ENCODE data around the gene DNMT3L. TPM values are rescaled to one million over a fixed set of nuclear protein-coding genes. Genes with fewer than 3 reads are reported as not detected.

Gene DNMT3L
- total and polyA plus RNA-seq, 2 donors (not counting 1 experiment from before 2014, with no cell fraction given): not detected

DNA sequence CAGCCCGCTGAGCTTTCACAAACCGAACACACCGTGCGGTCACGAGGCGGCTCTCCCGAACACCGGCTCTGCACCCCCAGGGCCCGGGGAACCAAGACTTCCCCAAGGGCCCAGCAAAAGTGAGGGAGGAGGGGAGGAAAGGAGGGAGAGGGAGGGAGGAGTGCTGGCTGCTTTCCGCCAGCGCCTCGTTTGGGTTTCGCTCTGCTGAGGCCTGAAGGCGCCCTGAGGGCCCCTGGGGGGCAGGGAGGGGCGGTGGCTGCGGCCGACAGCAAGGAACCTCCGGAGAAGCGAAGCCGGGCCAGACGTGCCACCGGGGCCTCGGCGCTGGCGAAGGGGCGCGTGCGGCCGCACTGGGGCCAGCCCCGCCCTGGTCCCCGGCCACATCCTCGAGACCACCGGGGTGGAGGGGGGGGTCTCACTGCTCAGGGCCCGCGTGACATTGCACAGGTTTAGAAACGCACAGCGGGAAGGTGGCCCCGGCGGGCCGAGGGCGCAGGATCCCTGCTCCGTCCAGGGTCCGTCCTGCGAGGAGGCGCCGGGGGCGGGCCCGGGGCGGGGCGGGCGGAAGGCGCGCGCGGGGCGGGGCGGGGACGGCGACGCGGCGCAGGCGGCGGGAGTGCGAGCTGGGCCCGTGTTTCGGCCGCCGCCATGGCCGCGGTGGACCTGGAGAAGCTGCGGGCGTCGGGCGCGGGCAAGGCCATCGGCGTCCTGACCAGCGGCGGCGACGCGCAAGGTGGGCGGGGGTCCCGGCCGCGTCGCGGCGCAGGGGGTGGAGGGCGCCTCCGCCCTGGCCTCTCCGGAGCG, 38.0 kb upstream of the DNMT3L start, which contains the start of gene PFKL:
PFKL (plus strand) TSS at position 596 of the 804 bp plus-strand sequence; CDS start at position 649, 53 bp downstream.
- Mint-ChIP-seq H3K27me3 (no peaks in the 10 kb centered on the region), H3K9me3 (ENCODE audit: insufficient read depth) (no peaks in the 10 kb centered on the region), H3K4me1 (peaks cover 67% of the 10 kb centered on the region), H3K27ac (peak within 1 kb of the TSS; percentile 97), H3K4me3 (peak within 1 kb of the TSS; percentile 91)
- DNase-seq (peak; percentile 90), ATAC-seq (ENCODE audit: low read depth) (peak; percentile 72)
- H3K9ac ChIP-seq (ENCODE audit: low read length): peak within 1 kb of the TSS; percentile 79
- no peaks in the 10 kb centered on the region for H3K9me3 ChIP-seq (ENCODE audit: control extremely low read depth in 1 of 3, control insufficient read depth in 2 of 3, insufficient read depth in 1 of 3, low read length in 2 of 3)
- H3K4me3 ChIP-seq (ENCODE audit: control extremely low read depth in 1 of 5, extremely low read depth in 1 of 5, insufficient read depth in 1 of 5, low read depth in 2 of 5, low read length in 4 of 5): peak within 1 kb of the TSS; percentile 0 to 82 (median 72)
- H3K27me3 ChIP-seq (replicated peaks in 1 of 4; ENCODE audit: control extremely low read depth in 1 of 4, control insufficient read depth in 3 of 4, insufficient read depth in 4 of 4, low read length in 3 of 4): no peaks in the 10 kb centered on the region
- H3K36me3 ChIP-seq (replicated peaks in 1 of 2; ENCODE audit: control extremely low read depth in 1 of 2, control insufficient read depth in 1 of 2, extremely low read depth in 1 of 2, insufficient read depth in 2 of 2, low read length in 1 of 2): no peaks in the 10 kb centered on the region
- ChIA-PET POLR2A (interaction anchor here (0.6 to 1.1 kb wide), 3 partner anchors 236 to 380 kb away, joined by 3 to 7 read pairs (median 4); no protein-coding TSS in a partner anchor), CTCF (interaction anchor here (0.6 to 1.2 kb wide), 2 partner anchors 209 to 224 kb away, joined by 3 to 6 read pairs; no protein-coding TSS in a partner anchor)
- H3K79me2 ChIP-seq (ENCODE audit: control insufficient read depth, insufficient read depth, low read length): peaks cover 45% of the 10 kb centered on the region
- under 1% methylated on average over 94 of the region's 94 CpGs for WGBS (ENCODE audit: insufficient coverage)
- H2AFZ ChIP-seq (ENCODE audit: insufficient read depth, low read depth, low read length, poor library complexity, severe bottlenecking): peak within 1 kb of the TSS; percentile 73
- peaks cover 72 to 88% of the 10 kb centered on the region in 2 donors for H3K4me1 ChIP-seq (ENCODE audit: control insufficient read depth in 2 of 2, insufficient read depth in 2 of 2, low read length in 2 of 2)
- peak within 1 kb of the TSS; percentile 98 for H3K4me2 ChIP-seq (replicated peaks; ENCODE audit: low read depth, low read length, poor library complexity, severe bottlenecking)
- H3K27ac ChIP-seq (ENCODE audit: low read length in 2 of 2): peak within 1 kb of the TSS; percentile 91 to 94
- TF ChIP-seq, protein P1, sequence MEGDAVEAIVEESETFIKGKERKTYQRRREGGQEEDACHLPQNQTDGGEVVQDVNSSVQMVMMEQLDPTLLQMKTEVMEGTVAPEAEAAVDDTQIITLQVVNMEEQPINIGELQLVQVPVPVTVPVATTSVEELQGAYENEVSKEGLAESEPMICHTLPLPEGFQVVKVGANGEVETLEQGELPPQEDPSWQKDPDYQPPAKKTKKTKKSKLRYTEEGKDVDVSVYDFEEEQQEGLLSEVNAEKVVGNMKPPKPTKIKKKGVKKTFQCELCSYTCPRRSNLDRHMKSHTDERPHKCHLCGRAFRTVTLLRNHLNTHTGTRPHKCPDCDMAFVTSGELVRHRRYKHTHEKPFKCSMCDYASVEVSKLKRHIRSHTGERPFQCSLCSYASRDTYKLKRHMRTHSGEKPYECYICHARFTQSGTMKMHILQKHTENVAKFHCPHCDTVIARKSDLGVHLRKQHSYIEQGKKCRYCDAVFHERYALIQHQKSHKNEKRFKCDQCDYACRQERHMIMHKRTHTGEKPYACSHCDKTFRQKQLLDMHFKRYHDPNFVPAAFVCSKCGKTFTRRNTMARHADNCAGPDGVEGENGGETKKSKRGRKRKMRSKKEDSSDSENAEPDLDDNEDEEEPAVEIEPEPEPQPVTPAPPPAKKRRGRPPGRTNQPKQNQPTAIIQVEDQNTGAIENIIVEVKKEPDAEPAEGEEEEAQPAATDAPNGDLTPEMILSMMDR (IDR thresholded peaks at IDR 0.05): no peak
- TF ChIP-seq EZH2 (IDR thresholded peaks at IDR 0.05; ENCODE audit: borderline replicate concordance, insufficient read depth, low read depth, low read length, poor library complexity, severe bottlenecking): no peak
- peaks cover 42% of the 10 kb centered on the region for H4K20me1 ChIP-seq (ENCODE audit: control insufficient read depth, insufficient read depth, low read length, poor library complexity, severe bottlenecking)
- intact Hi-C loops (cut with micrococcal nuclease): loop anchor here (1.0 to 10.0 kb wide), 2 partner anchors 40 to 285 kb away; partner anchors contain the start of genes CFAP410 and TRAPPC10

All from B cell (primary cell).